Stomach (tissue), 9 donors: ENCODE results near the gene GRHL1. TPM values are rescaled to one million over a fixed set of nuclear protein-coding genes. Genes with fewer than 3 reads are reported as not detected.
A peak's percentile ranks its signal among the peaks of the same experiment; 100 is the strongest.

Source experiments
- DNase-seq, 2 donors: peaks; one replicate each; pipeline versions ENCODE4 v3.0.0 to v3.0.0-alpha.2; 2013 to 2019
- H3K27ac ChIP-seq, 5 donors: fragments of 200-600 bp in 4 of 5; sonication (generic) in 4 of 5; one replicate each; pipeline ENCODE4 v1.5.1; 2013 to 2019; ENCODE audit warnings: mild to moderate bottlenecking in 1 of 5, moderate library complexity in 1 of 5
- H3K27me3 ChIP-seq, 3 donors: fragments of 200-600 bp; sonication (generic); one replicate each; pipeline ENCODE4 v1.5.1; 2017 to 2019; ENCODE audit warnings: mixed run types in 1 of 3
- H3K36me3 ChIP-seq, 4 donors: fragments of 200-600 bp; sonication (generic); 1 replicate in 3 of 4; 2 replicates in 1 of 4; pipeline ENCODE4 v1.5.1; 2016 to 2019
- H3K4me1 ChIP-seq, 4 donors: fragments of 200-600 bp; sonication (generic); one replicate each; pipeline ENCODE4 v1.5.1; 2016 to 2019
- H3K4me3 ChIP-seq, 4 donors: fragments of 200-600 bp; sonication (generic) in 3 of 4; one replicate each; pipeline ENCODE4 v1.5.1; 2016 to 2019; ENCODE audit warnings: mild to moderate bottlenecking in 1 of 4
- H3K9me3 ChIP-seq, 4 donors: fragments of 200-600 bp; sonication (generic); one replicate each; pipeline ENCODE4 v1.5.1; 2016 to 2019
- CTCF ChIP-seq, 7 experiments: fragments of 450-650 bp in 4 of 7; fragments of 200-600 bp in 3 of 7; sonication (generic) in 3 of 7; IDR thresholded peaks; one replicate each; pipeline ENCODE4 v1.5.1; 2016 to 2019; ENCODE audit warnings: antibody characterized with exemption in 7 of 7, control low read depth in 2 of 7, mild to moderate bottlenecking in 1 of 7
- EP300 ChIP-seq: sonication (generic); formaldehyde crosslinking; IDR thresholded peaks from one replicate; pipeline ENCODE4 v1.6.1; 2017; ENCODE audit warnings: antibody characterized with exemption
- POLR2A ChIP-seq, 4 donors: fragments of 450-650 bp; IDR thresholded peaks; one replicate each; pipeline ENCODE4 v1.6.1; 2016; ENCODE audit warnings: antibody characterized with exemption in 4 of 4, control low read depth in 2 of 4, mild to moderate bottlenecking in 1 of 4, moderate library complexity in 1 of 4
- POLR2AphosphoS5 ChIP-seq, 3 donors: sonication (generic); formaldehyde crosslinking; IDR thresholded peaks; one replicate each; pipeline ENCODE4 v1.6.1; 2016; ENCODE audit warnings: antibody characterized with exemption in 3 of 3
- WGBS, 5 donors: extraction: QIAGEN DNeasy Blood & Tissue Kit in 3 of 5; methylation state at CpG; one replicate each; pipeline versions ENCODE4 v1.1.5 to v1.1.7; 2013 to 2018; 5-methylcytosine and 5-hydroxymethylcytosine counted together
- intact Hi-C: fragments of 100-400 bp; cut with DNase I; formaldehyde crosslinking; loops from one replicate; pipeline ENCODE4 v1.15.1; 2023; ENCODE audit warnings: low total_unique reads
- polyA plus RNA-seq, 3 donors: library from polyadenylated mRNA; stranded (reverse); fragments of 200-250 nt; gene quantifications; one replicate each; pipeline ENCODE4 v1.2.3, GENCODE V29; 2013
- total RNA-seq, 5 donors: library from RNA; depleted of rRNA; stranded (reverse); fragments of >200 nt; gene quantifications; one replicate each; pipeline versions ENCODE4 v1.1.0 to v1.2.3, GENCODE V29; 2014 to 2016
- donor health status: healthy with polysubstance abuse.
- donor health status: Bipolar disorder and iron deficiency.
- donor health status: healthy.

Gene GRHL1
- total and polyA plus RNA-seq, 8 donors: 0.89 to 16.5 (median 3.8) TPM

DNA sequence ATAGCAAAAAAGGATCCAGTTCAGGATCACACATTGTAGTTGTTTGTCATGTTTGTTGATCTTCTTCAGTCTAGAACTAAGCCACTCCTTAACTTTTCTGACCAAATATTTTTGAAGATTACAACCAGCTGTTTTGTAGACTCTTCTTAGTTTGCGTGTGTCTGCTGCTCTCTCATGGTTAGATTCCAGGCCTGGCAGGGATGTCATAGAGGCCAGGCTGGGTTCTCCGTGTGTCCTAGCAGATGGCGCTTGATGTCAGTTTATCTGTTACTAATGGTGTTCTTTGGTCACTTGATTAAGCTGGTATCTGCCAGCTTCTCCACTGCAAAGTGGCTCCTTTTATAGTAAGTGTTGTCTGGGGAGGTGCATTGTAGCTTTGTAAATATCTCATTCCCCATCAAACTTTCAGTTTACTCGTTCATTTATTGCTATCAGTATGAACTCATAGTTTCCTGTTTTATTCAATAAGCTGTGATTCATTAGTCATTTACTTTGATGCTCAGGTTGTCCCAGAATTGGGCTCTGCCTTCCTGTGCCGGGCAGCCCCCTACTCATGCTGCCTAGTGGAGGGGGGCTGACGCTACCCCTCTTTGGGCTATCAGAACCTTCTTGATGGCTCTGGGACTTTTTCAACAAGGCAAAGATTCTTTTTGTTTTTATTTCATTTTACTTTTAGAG is 42.1 kb downstream of the GRHL1 start:
- H3K4me3 ChIP-seq: no peak overlapping the region
- H3K4me1 ChIP-seq: peaks cover 0 to 7% (median 0%) of the 10 kb centered on the region in 4 donors
- H3K27me3 ChIP-seq: no peaks in the 10 kb centered on the region
- intact Hi-C loops: no loop called here
- no peaks in the 10 kb centered on the region for H3K9me3 ChIP-seq
- peak overlapping the region in 1 of 5 donors; percentile 50 for H3K27ac ChIP-seq
- WGBS, 5 donors: 63 to 77% (median 69%) methylated on average over 6 of the region's 6 CpGs
- TF ChIP-seq POLR2AphosphoS5 (IDR thresholded peaks at IDR 0.05) (no peak), EP300 (no peak), POLR2A (IDR thresholded peaks at IDR 0.05) (no peak), CTCF (IDR thresholded peaks at IDR 0.05) (no peak)
- DNase-seq: peak in 1 of 2 donors; percentile 58
- H3K36me3 ChIP-seq: peaks cover 0 to 20% (median 4%) of the 10 kb centered on the region in 4 donors

- Histone ChIP-seq H3K27ac (no peak overlapping the region), H3K4me1 (peaks cover 0 to 7% (median 0%) of the 10 kb centered on the region in 4 donors), H3K36me3 (peaks cover 0 to 26% (median 10%) of the 10 kb centered on the region in 4 donors), H3K9me3 (no peaks in the 10 kb centered on the region), H3K4me3 (no peak overlapping the region), H3K27me3 (no peaks in the 10 kb centered on the region)
- intact Hi-C loops: no loop called here
- DNase-seq: no peak
- no peak for TF ChIP-seq POLR2AphosphoS5 (IDR thresholded peaks at IDR 0.05)
- TF ChIP-seq EP300: no peak
- TF ChIP-seq POLR2A (IDR thresholded peaks at IDR 0.05): no peak
- no peak for TF ChIP-seq CTCF (IDR thresholded peaks at IDR 0.05)
- WGBS, 5 donors: 94 to 98% (median 97%) methylated on average over 11 of the region's 11 CpGs
Observed at GRCh38 chr2:9994462-9994861, 43.0 kb downstream of the GRHL1 start.

- 90 to 94% (median 90%) methylated on average over 5 of the region's 5 CpGs for WGBS, 5 donors
- intact Hi-C loops: no loop called here
- H3K9me3 ChIP-seq: no peaks in the 10 kb centered on the region
Observed at GRCh38 chr2:9995059-9995458, 43.6 kb downstream of the GRHL1 start.

GRCh38 chr2:9996321-9996720 is 44.8 kb downstream of the GRHL1 start:
- WGBS, 5 donors: 87 to 94% (median 92%) methylated on average over 7 of the region's 7 CpGs
- TF ChIP-seq EP300 (no peak), POLR2A (IDR thresholded peaks at IDR 0.05) (no peak), CTCF (IDR thresholded peaks at IDR 0.05) (no peak), POLR2AphosphoS5 (IDR thresholded peaks at IDR 0.05) (no peak)
- H3K9me3 ChIP-seq: no peaks in the 10 kb centered on the region
- no peak overlapping the region for H3K4me3 ChIP-seq
- H3K4me1 ChIP-seq: peaks cover 0 to 5% (median 0%) of the 10 kb centered on the region in 4 donors
- intact Hi-C loops: no loop called here
- no peak for DNase-seq
- no peak overlapping the region for H3K27ac ChIP-seq
- peaks cover 0 to 35% (median 15%) of the 10 kb centered on the region in 4 donors for H3K36me3 ChIP-seq
- no peaks in the 10 kb centered on the region for H3K27me3 ChIP-seq

More at GRCh38 chr2:9995059-9995458, 43.6 kb downstream of the GRHL1 start:
- Histone ChIP-seq H3K4me1 (peaks cover 0 to 7% (median 0%) of the 10 kb centered on the region in 4 donors), H3K4me3 (no peak overlapping the region), H3K36me3 (peaks cover 0 to 26% (median 11%) of the 10 kb centered on the region in 4 donors), H3K27me3 (no peaks in the 10 kb centered on the region), H3K27ac (no peak overlapping the region)
- DNase-seq: no peak
- TF ChIP-seq POLR2AphosphoS5 (IDR thresholded peaks at IDR 0.05): no peak
- no peak for TF ChIP-seq POLR2A (IDR thresholded peaks at IDR 0.05)
- TF ChIP-seq EP300: no peak
- TF ChIP-seq CTCF (IDR thresholded peaks at IDR 0.05): no peak
